Activated CD8-positive, alpha-beta T cell treated with anti-CD3 and anti-CD28 coated beads for 36 hours (primary cell): Measurements from ENCODE around the gene PDE4C. TPM values are rescaled to one million over a fixed set of nuclear protein-coding genes. Genes with fewer than 3 reads are reported as not detected.

Experiments
- ATAC-seq: fragments of 200-7000 bp; cut with Tn5 transposase; one replicate; pipeline ENCODE4 v1.10.0; 2021; ENCODE audit warnings: mild to moderate bottlenecking, moderate library complexity
- CTCF ChIA-PET: fragments of 350-600 bp; sonication (Branson Sonifier 250); formaldehyde crosslinking; loops from one replicate; lab custom pipeline; 2021; ENCODE audit warnings: antibody characterized with exemption; lab: Charles Lee
- POLR2A ChIA-PET: fragments of 350-600 bp; sonication (Branson Sonifier 250); formaldehyde crosslinking; loops from one replicate; lab custom pipeline; 2021; ENCODE audit warnings: antibody characterized with exemption; lab: Charles Lee
- DNase-seq: peaks from one replicate; pipeline ENCODE4 v3.0.0-alpha.2; 2020
- H3K27ac Mint-ChIP-seq: one replicate; pipeline ENCODE4 v1.8.0; 2021; ENCODE audit warnings: mild to moderate bottlenecking, mixed read lengths
- H3K27me3 Mint-ChIP-seq: one replicate; pipeline ENCODE4 v1.8.0; 2021; ENCODE audit warnings: mixed read lengths
- H3K36me3 Mint-ChIP-seq: one replicate; pipeline ENCODE4 v1.8.0; 2021; ENCODE audit warnings: low read depth, mixed read lengths
- H3K4me1 Mint-ChIP-seq: one replicate; pipeline ENCODE4 v1.8.0; 2021; ENCODE audit warnings: low read depth, mixed read lengths
- H3K4me3 Mint-ChIP-seq: one replicate; pipeline ENCODE4 v1.8.0; 2021; ENCODE audit warnings: mild to moderate bottlenecking, moderate library complexity, mixed read lengths
- H3K9me3 Mint-ChIP-seq: one replicate; pipeline ENCODE4 v1.8.0; 2021; ENCODE audit warnings: mixed read lengths
- CTCF ChIP-seq: fragments of 200-600 bp; IDR thresholded peaks from one replicate; pipeline ENCODE4 v1.8.0; 2022; ENCODE audit warnings: antibody characterized with exemption, mild to moderate bottlenecking
- intact Hi-C: fragments of 100-400 bp; cut with micrococcal nuclease; formaldehyde crosslinking; loops from one replicate; pipeline ENCODE4 v1.10.0; 2022
- total RNA-seq, 2 experiments: library from RNA; stranded (reverse); gene quantifications; one replicate each; pipeline ENCODE4 v1.2.3, GENCODE V29; 2021

PDE4C gene
- total RNA-seq, 2 experiments from 2014 or later, result 0.38 TPM; not detected in 1

- no peaks in the 10 kb centered on the region for H3K36me3 Mint-ChIP-seq
- TF ChIP-seq CTCF, result no peak
- DNase-seq (no peak), ATAC-seq (peak; percentile 45)
- intact Hi-C loops, result no loop called here
- peaks cover 8% of the 10 kb centered on the region for H3K9me3 Mint-ChIP-seq
- no peak overlapping the region for H3K4me3 Mint-ChIP-seq
- no peak overlapping the region for H3K27ac Mint-ChIP-seq
- CTCF ChIA-PET, result interaction anchor here (1.2 to 2.0 kb wide), 5 partner anchors 21 to 97 kb away, joined by 3 to 14 read pairs (median 5); partner anchors contain the start of gene RAB3A
- POLR2A ChIA-PET, result interaction anchor here (1.2 kb wide), 1 partner anchor 18 kb away, joined by 4 read pairs; no protein-coding TSS in a partner anchor
- peaks cover 66% of the 10 kb centered on the region for H3K27me3 Mint-ChIP-seq
- peaks cover 12% of the 10 kb centered on the region for H3K4me1 Mint-ChIP-seq
Measured at GRCh38 chr19:18230941-18231734, 4.9 kb upstream of the PDE4C start.

- Mint-ChIP-seq H3K9me3 (peaks cover 8% of the 10 kb centered on the region), H3K36me3 (no peaks in the 10 kb centered on the region)
- intact Hi-C loops, result no loop called here
Measured at GRCh38 chr19:18229915-18230314, 3.7 kb upstream of the PDE4C start.

GRCh38 chr19:18229474-18229873 lies 3.2 kb upstream of the PDE4C start:
- no peak for DNase-seq
- Mint-ChIP-seq H3K4me1 (peaks cover 28% of the 10 kb centered on the region), H3K27me3 (peaks cover 68% of the 10 kb centered on the region), H3K27ac (no peak overlapping the region), H3K9me3 (peaks cover 8% of the 10 kb centered on the region), H3K36me3 (no peaks in the 10 kb centered on the region), H3K4me3 (no peak overlapping the region)
- no peak for ATAC-seq
- TF ChIP-seq CTCF, result peak; percentile 79
- POLR2A ChIA-PET, result no interaction called here
- CTCF ChIA-PET, result interaction anchor here (1.1 to 1.3 kb wide), 3 partner anchors 8 to 24 kb away, joined by 3 to 4 read pairs (median 3); no protein-coding TSS in a partner anchor
- intact Hi-C loops, result no loop called here

More at GRCh38 chr19:18229915-18230314, 3.7 kb upstream of the PDE4C start:
- ChIA-PET CTCF (interaction anchor here (0.7 to 2.0 kb wide), 5 partner anchors 9 to 99 kb away, joined by 3 to 14 read pairs (median 3); partner anchors contain the start of gene RAB3A), POLR2A (no interaction called here)
- Mint-ChIP-seq H3K4me3 (no peak overlapping the region), H3K27me3 (peaks cover 68% of the 10 kb centered on the region), H3K27ac (no peak overlapping the region), H3K4me1 (peaks cover 24% of the 10 kb centered on the region)
- ATAC-seq (no peak), DNase-seq (no peak)
- TF ChIP-seq CTCF, result no peak

- H3K27me3 Mint-ChIP-seq, result peaks cover 68% of the 10 kb centered on the region
Measured at GRCh38 chr19:18227781-18228271, 1.6 kb upstream of the PDE4C start.

More at GRCh38 chr19:18227781-18228271, 1.6 kb upstream of the PDE4C start:
- Mint-ChIP-seq H3K4me1 (peaks cover 33% of the 10 kb centered on the region), H3K36me3 (no peaks in the 10 kb centered on the region), H3K4me3 (no peak overlapping the region), H3K27ac (no peak overlapping the region), H3K9me3 (peaks cover 2% of the 10 kb centered on the region)
- ATAC-seq (no peak), DNase-seq (no peak)
- ChIA-PET POLR2A (no interaction called here), CTCF (interaction anchor here (1.3 kb wide), 1 partner anchor 22 kb away, joined by 4 read pairs; no protein-coding TSS in a partner anchor)
- no peak for TF ChIP-seq CTCF
- intact Hi-C loops, result no loop called here
